MM.1S (cell line): ENCODE data around the gene PGS1.

Source experiments
- EZH2 ChIP-seq: fragments of 300-600 bp; sonication (generic); optimal IDR thresholded peaks from 2 replicates; pipeline ENCODE3; 2017; ENCODE audit warnings: low read depth, mild to moderate bottlenecking, antibody characterized with exemption, low read length, mixed read lengths
- EZH2phosphoT487 ChIP-seq: fragments of 300-600 bp; sonication (generic); IDR thresholded peaks from 2 replicates; pipeline ENCODE4 v1.6.1; 2018; ENCODE audit warnings: antibody characterized with exemption, low read length
- TF ChIP-seq, protein P1 (sequence below): fragments of 300-600 bp; sonication (generic); IDR thresholded peaks from 2 replicates; pipeline ENCODE4 v1.5.1; 2016; ENCODE audit warnings: antibody characterized with exemption, low read length, mixed read lengths

- TF ChIP-seq, protein P1, sequence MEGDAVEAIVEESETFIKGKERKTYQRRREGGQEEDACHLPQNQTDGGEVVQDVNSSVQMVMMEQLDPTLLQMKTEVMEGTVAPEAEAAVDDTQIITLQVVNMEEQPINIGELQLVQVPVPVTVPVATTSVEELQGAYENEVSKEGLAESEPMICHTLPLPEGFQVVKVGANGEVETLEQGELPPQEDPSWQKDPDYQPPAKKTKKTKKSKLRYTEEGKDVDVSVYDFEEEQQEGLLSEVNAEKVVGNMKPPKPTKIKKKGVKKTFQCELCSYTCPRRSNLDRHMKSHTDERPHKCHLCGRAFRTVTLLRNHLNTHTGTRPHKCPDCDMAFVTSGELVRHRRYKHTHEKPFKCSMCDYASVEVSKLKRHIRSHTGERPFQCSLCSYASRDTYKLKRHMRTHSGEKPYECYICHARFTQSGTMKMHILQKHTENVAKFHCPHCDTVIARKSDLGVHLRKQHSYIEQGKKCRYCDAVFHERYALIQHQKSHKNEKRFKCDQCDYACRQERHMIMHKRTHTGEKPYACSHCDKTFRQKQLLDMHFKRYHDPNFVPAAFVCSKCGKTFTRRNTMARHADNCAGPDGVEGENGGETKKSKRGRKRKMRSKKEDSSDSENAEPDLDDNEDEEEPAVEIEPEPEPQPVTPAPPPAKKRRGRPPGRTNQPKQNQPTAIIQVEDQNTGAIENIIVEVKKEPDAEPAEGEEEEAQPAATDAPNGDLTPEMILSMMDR = no peak
- TF ChIP-seq EZH2 = no peak
- no peak for TF ChIP-seq EZH2phosphoT487
Measured at GRCh38 chr17:78401891-78402290, 23.4 kb downstream of the PGS1 start.
